Measurements from ENCODE around the gene CHN2.

The CHN2 gene

GRCh38 chr7:29193316-29194205, 1.0 kb upstream of the CHN2 start:
- no peak for TF ChIP-seq FOXP2 (optimal IDR thresholded peaks at IDR 0.05; ENCODE audit: borderline replicate concordance, extremely low read depth, extremely low read length, insufficient read depth)
- TF ChIP-seq TAF1 (IDR thresholded peaks at IDR 0.05; ENCODE audit: borderline replicate concordance, insufficient read depth, low read length): no peak
- no peak for TF ChIP-seq REST (IDR thresholded peaks at IDR 0.05; ENCODE audit: insufficient read depth in 1 of 2, low read depth in 2 of 2, low read length in 2 of 2)
- no peak for TF ChIP-seq POLR2AphosphoS5 (IDR thresholded peaks at IDR 0.05; ENCODE audit: low read depth, low read length)
- no peak for TF ChIP-seq SIN3A (IDR thresholded peaks at IDR 0.05; ENCODE audit: borderline replicate concordance, insufficient read depth, low read length)

- TF ChIP-seq SIN3A (IDR thresholded peaks at IDR 0.05; ENCODE audit: borderline replicate concordance, insufficient read depth, low read length) (no peak), REST (IDR thresholded peaks at IDR 0.05; ENCODE audit: insufficient read depth in 1 of 2, low read depth in 2 of 2, low read length in 2 of 2) (no peak), FOXP2 (optimal IDR thresholded peaks at IDR 0.05; ENCODE audit: borderline replicate concordance, extremely low read depth, extremely low read length, insufficient read depth) (no peak), POLR2AphosphoS5 (IDR thresholded peaks at IDR 0.05; ENCODE audit: low read depth, low read length) (no peak), TAF1 (IDR thresholded peaks at IDR 0.05; ENCODE audit: borderline replicate concordance, insufficient read depth, low read length) (no peak)
Observed at GRCh38 chr7:29194206-29194593, 375 bp upstream of the CHN2 start.

- no peak for TF ChIP-seq SIN3A (IDR thresholded peaks at IDR 0.05; ENCODE audit: borderline replicate concordance, insufficient read depth, low read length)
Observed at GRCh38 chr7:29196191-29196590, 1.6 kb downstream of the CHN2 start.

- no peak for TF ChIP-seq REST (IDR thresholded peaks at IDR 0.05; ENCODE audit: insufficient read depth in 1 of 2, low read depth in 2 of 2, low read length in 2 of 2)
- no peak for TF ChIP-seq SIN3A (IDR thresholded peaks at IDR 0.05; ENCODE audit: borderline replicate concordance, insufficient read depth, low read length)
- no peak for TF ChIP-seq TAF1 (IDR thresholded peaks at IDR 0.05; ENCODE audit: borderline replicate concordance, insufficient read depth, low read length)
Observed at GRCh38 chr7:29196971-29197595, 2.5 kb downstream of the CHN2 start.

- no peak for TF ChIP-seq FOXP2 (optimal IDR thresholded peaks at IDR 0.05; ENCODE audit: borderline replicate concordance, extremely low read depth, extremely low read length, insufficient read depth)
- no peak for TF ChIP-seq SIN3A (IDR thresholded peaks at IDR 0.05; ENCODE audit: borderline replicate concordance, insufficient read depth, low read length)
- no peak for TF ChIP-seq REST (IDR thresholded peaks at IDR 0.05; ENCODE audit: insufficient read depth in 1 of 2, low read depth in 2 of 2, low read length in 2 of 2)
- TF ChIP-seq POLR2AphosphoS5 (IDR thresholded peaks at IDR 0.05; ENCODE audit: low read depth, low read length): no peak
- TF ChIP-seq TAF1 (IDR thresholded peaks at IDR 0.05; ENCODE audit: borderline replicate concordance, insufficient read depth, low read length): no peak
Observed at GRCh38 chr7:29197916-29198315, 3.3 kb downstream of the CHN2 start.

Measured in PFSK-1 (cell line).